ENCODE data around the gene GSK3A. TPM values are rescaled to one million over a fixed set of nuclear protein-coding genes. Genes with fewer than 3 reads are reported as not detected.

The GSK3A gene
- total RNA-seq, 1 donor from 2014 or later = 5.2 TPM

DNA sequence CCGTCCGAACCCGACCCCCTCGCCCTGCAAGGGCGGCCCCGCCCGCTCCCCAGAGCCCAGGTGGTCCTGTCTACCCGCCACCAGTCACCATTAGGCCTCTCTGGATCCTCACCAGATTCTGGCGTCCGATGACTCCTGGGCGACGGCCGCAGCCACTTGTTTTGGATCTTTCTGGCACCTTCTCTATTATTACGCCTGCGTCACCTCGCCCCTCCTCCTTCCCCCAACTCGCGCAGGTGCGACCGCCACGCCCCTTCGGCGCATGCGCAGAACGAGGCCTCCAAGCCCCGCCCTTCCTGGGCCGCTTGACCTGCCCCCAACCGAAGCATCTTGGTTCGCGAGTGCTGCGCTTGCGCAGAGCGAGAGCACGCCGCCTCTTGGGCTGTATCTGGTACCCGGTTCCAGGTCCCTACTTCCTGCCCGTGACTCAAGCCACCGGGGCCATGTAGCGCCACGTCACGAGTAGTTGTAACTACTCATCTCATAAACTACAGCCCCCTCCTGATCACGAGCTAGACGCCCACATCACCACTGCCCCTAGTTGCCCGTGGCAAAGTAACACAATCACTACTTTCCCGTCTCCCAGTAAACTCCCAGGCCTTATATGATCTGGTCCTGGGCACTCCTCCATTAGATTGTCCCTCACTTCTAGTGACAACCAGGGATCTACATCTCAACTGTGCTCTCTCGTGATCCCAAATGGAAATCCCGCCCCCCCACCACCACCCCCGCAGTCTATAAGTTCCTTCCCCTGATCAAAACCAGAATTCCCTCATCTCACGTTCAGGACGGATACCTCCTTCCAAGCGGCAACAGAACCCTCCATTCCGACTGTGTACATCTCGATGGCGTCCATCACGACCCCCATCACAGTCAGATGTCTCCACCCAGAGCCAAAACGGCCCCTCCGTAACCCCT lies 24.6 kb downstream of the GSK3A start, which contains the start of gene DEDD2:
TSS of gene DEDD2 (minus strand) at position 158 of the 918 bp plus-strand sequence. CDS start 670 bp downstream, outside the sequence.
- H3K27ac ChIP-seq (ENCODE audit: low read depth, low read length) = peak within 1 kb of the TSS; percentile 90
- peak within 1 kb of the TSS; percentile 85 to 94 (median 91) for H3K9ac ChIP-seq (ENCODE audit: low read depth in 1 of 3, low read length in 3 of 3)
- no peaks in the 10 kb centered on the region for H3K27me3 ChIP-seq (ENCODE audit: control insufficient read depth in 3 of 3, insufficient read depth in 3 of 3, low read length in 3 of 3)
- no peaks in the 10 kb centered on the region for H3K9me3 ChIP-seq (ENCODE audit: control insufficient read depth in 3 of 3, low read length in 3 of 3)
- peaks cover 14 to 24% (median 20%) of the 10 kb centered on the region in 3 donors for H3K36me3 ChIP-seq (ENCODE audit: control insufficient read depth in 3 of 3, insufficient read depth in 3 of 3, low read length in 3 of 3)
- H3K4me1 ChIP-seq (ENCODE audit: control insufficient read depth in 3 of 3, insufficient read depth in 3 of 3, low read length in 3 of 3) = peaks cover 35 to 61% (median 39%) of the 10 kb centered on the region in 3 donors
- H3K4me3 ChIP-seq (ENCODE audit: low read length in 3 of 3) = peak within 1 kb of the TSS; percentile 87 to 92 (median 92)

DNA sequence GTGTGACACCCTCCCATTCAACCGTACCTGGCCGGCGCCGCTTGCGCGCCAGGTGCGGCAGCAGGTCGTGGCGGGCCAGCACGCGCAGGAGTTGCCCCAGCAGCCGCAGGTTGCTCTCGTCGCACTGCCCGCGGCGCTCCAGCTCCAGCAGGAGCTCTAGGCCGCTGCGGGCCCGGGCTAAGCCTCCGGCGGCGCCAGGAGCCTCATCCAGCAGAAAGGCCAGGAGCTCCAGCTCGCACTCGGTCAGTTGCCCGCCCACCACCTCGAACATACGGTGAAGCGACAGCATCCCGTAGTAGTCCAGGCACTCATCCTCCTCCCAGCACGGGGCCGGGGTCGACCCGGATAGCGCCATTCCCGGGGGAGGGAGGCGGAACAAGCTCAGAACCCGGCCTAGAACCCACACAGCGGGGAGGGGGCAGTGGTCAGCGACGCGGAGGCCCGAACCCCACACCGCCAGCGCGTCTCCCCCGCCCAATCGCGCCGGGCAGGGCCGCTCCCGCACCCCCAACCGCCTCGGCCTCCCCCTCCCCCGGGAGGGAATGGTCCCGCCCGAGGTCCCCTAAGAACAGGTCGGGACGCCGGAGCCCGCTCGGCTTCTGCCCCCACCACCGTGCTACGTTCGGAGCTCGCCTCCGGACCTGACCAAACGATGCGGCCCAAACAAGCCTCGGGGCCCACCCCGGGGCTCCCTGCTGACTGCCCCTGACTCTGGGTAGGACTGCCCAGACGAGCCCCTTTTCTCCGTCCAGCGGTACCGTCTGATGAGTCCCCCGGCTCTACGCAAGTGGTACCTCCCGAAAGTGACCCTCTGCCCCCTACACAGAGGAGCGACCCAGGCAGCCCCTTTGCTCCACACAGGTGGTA lies 25.5 kb downstream of the GSK3A start:
- Histone ChIP-seq H3K4me3 (ENCODE audit: low read length in 3 of 3) (peak overlapping the region; percentile 87 to 92 (median 92)), H3K36me3 (ENCODE audit: control insufficient read depth in 3 of 3, insufficient read depth in 3 of 3, low read length in 3 of 3) (peaks cover 14 to 25% (median 23%) of the 10 kb centered on the region in 3 donors), H3K4me1 (ENCODE audit: control insufficient read depth in 3 of 3, insufficient read depth in 3 of 3, low read length in 3 of 3) (peaks cover 35 to 61% (median 39%) of the 10 kb centered on the region in 3 donors), H3K27ac (ENCODE audit: low read depth, low read length) (peak overlapping the region; percentile 90), H3K9me3 (ENCODE audit: control insufficient read depth in 3 of 3, low read length in 3 of 3) (no peaks in the 10 kb centered on the region), H3K27me3 (ENCODE audit: control insufficient read depth in 3 of 3, insufficient read depth in 3 of 3, low read length in 3 of 3) (no peaks in the 10 kb centered on the region), H3K9ac (ENCODE audit: low read depth in 1 of 3, low read length in 3 of 3) (peak overlapping the region; percentile 85 to 94 (median 91))

- Histone ChIP-seq H3K4me3 (ENCODE audit: low read length in 3 of 3) (no peak overlapping the region), H3K27ac (ENCODE audit: low read depth, low read length) (no peak overlapping the region), H3K27me3 (ENCODE audit: control insufficient read depth in 3 of 3, insufficient read depth in 3 of 3, low read length in 3 of 3) (no peaks in the 10 kb centered on the region), H3K9ac (ENCODE audit: low read depth in 1 of 3, low read length in 3 of 3) (peak overlapping the region in 1 of 3 donors; percentile 33), H3K9me3 (ENCODE audit: control insufficient read depth in 3 of 3, low read length in 3 of 3) (no peaks in the 10 kb centered on the region), H3K4me1 (ENCODE audit: control insufficient read depth in 3 of 3, insufficient read depth in 3 of 3, low read length in 3 of 3) (peaks cover 27 to 48% (median 30%) of the 10 kb centered on the region in 3 donors), H3K36me3 (ENCODE audit: control insufficient read depth in 3 of 3, insufficient read depth in 3 of 3, low read length in 3 of 3) (peaks cover 14 to 26% (median 25%) of the 10 kb centered on the region in 3 donors)
Measured at GRCh38 chr19:42214810-42215485, 27.5 kb downstream of the GSK3A start.

DNA sequence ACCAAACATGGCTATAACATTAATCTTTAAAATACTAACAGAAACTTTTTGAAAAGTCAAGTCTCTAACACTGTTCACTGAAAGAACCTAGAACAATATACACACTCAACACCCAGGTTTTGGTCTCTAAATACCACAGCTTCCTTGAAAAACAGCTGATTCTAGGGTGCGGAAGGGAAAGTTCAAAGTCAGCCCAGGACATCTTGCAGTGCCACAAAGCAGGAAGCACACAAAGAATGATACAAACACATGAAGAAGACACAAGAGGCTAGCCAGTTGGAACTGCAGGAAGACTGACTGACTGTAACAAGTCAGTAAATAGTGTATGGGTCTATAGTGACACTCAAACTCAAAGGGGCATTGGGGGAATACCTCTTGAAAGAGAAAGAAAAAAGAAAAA lies 29.5 kb downstream of the GSK3A start:
- no peaks in the 10 kb centered on the region for H3K27me3 ChIP-seq (ENCODE audit: control insufficient read depth in 3 of 3, insufficient read depth in 3 of 3, low read length in 3 of 3)
- H3K4me3 ChIP-seq (ENCODE audit: low read length in 3 of 3) = no peak overlapping the region
- peaks cover 31 to 47% (median 45%) of the 10 kb centered on the region in 3 donors for H3K36me3 ChIP-seq (ENCODE audit: control insufficient read depth in 3 of 3, insufficient read depth in 3 of 3, low read length in 3 of 3)
- H3K4me1 ChIP-seq (ENCODE audit: control insufficient read depth in 3 of 3, insufficient read depth in 3 of 3, low read length in 3 of 3) = peaks cover 13 to 27% (median 14%) of the 10 kb centered on the region in 3 donors
- H3K9ac ChIP-seq (ENCODE audit: low read depth in 1 of 3, low read length in 3 of 3) = no peak overlapping the region
- H3K27ac ChIP-seq (ENCODE audit: low read depth, low read length) = no peak overlapping the region
- no peaks in the 10 kb centered on the region for H3K9me3 ChIP-seq (ENCODE audit: control insufficient read depth in 3 of 3, low read length in 3 of 3)

DNA sequence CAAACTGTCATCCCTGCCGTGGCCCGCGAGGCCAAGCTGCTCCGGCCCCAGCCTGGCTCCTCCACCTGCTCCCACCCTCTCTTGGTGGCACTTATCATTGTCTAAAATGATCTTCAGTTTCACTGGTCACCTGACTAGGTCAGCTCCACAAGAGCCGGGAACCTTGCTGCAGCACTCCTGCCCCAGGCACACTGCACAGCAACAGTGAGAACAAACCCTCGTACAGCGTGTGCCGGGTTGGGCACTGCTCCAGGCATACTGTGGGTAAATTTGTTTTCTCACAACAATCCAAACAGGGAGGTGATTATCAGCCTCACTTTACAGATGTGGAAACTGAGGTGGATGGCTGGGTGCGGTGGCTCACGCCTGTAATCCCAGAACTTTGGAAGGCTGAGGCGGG lies 33.8 kb downstream of the GSK3A start:
- Histone ChIP-seq H3K27ac (ENCODE audit: low read depth, low read length) (no peak overlapping the region), H3K9me3 (ENCODE audit: control insufficient read depth in 3 of 3, low read length in 3 of 3) (no peaks in the 10 kb centered on the region), H3K4me3 (ENCODE audit: low read length in 3 of 3) (no peak overlapping the region), H3K9ac (ENCODE audit: low read depth in 1 of 3, low read length in 3 of 3) (no peak overlapping the region), H3K4me1 (ENCODE audit: control insufficient read depth in 3 of 3, insufficient read depth in 3 of 3, low read length in 3 of 3) (no peaks in the 10 kb centered on the region), H3K36me3 (ENCODE audit: control insufficient read depth in 3 of 3, insufficient read depth in 3 of 3, low read length in 3 of 3) (peaks cover 46 to 63% (median 62%) of the 10 kb centered on the region in 3 donors), H3K27me3 (ENCODE audit: control insufficient read depth in 3 of 3, insufficient read depth in 3 of 3, low read length in 3 of 3) (no peaks in the 10 kb centered on the region)

- H3K9me3 ChIP-seq (ENCODE audit: control insufficient read depth in 3 of 3, low read length in 3 of 3) = no peaks in the 10 kb centered on the region
- no peak overlapping the region for H3K4me3 ChIP-seq (ENCODE audit: low read length in 3 of 3)
- no peak overlapping the region for H3K9ac ChIP-seq (ENCODE audit: low read depth in 1 of 3, low read length in 3 of 3)
- H3K27ac ChIP-seq (ENCODE audit: low read depth, low read length) = no peak overlapping the region
- peaks cover 44 to 64% (median 61%) of the 10 kb centered on the region in 3 donors for H3K36me3 ChIP-seq (ENCODE audit: control insufficient read depth in 3 of 3, insufficient read depth in 3 of 3, low read length in 3 of 3)
- H3K4me1 ChIP-seq (ENCODE audit: control insufficient read depth in 3 of 3, insufficient read depth in 3 of 3, low read length in 3 of 3) = peaks cover 0 to 3% (median 0%) of the 10 kb centered on the region in 3 donors
- H3K27me3 ChIP-seq (ENCODE audit: control insufficient read depth in 3 of 3, insufficient read depth in 3 of 3, low read length in 3 of 3) = no peaks in the 10 kb centered on the region
Measured at GRCh38 chr19:42207767-42208271, 34.6 kb downstream of the GSK3A start.

DNA sequence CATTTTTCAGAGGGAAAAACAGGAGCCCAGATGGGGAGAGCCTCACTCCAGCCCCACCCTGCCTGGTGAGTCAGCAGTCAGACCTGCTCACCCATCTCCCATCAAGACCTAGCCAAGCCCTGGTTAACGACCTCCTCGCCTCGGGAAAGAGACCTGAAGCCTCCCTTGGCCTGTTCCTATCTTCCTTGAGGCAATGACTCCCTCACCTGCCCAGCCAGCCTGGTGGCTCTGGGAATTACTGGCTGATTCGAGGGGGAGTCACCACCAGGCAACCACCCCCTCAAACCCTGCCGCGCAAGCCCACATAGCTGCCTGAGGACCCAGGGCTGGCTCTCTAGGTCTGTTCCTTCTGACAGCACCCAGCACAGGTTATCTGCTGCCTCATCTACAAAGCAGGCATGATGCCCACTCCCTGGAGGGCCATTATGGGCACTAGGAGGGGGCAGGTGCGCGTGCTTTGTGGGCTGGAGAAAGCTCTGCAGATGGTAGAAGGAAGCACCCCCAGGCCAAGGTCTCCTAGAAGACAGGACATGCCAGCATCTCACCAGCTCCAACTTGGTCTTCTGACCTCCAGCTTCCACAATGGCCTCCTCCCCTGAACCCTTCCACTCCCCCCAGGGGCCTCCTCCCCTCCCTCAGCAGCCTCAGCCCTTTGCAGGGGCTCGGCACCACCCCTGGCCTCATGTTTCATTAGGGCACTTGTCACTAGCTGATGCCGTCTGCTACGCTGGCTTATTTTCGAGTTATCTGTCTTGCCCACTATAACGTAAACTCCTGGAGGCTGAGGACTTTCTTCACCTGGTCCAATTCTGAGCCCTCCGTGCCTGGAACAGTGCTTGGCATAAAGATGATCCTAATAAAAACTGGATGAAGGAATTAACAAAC lies 35.3 kb downstream of the GSK3A start:
- Histone ChIP-seq H3K27me3 (ENCODE audit: control insufficient read depth in 3 of 3, insufficient read depth in 3 of 3, low read length in 3 of 3) (no peaks in the 10 kb centered on the region), H3K27ac (ENCODE audit: low read depth, low read length) (no peak overlapping the region), H3K9me3 (ENCODE audit: control insufficient read depth in 3 of 3, low read length in 3 of 3) (no peaks in the 10 kb centered on the region), H3K4me3 (ENCODE audit: low read length in 3 of 3) (no peak overlapping the region), H3K4me1 (ENCODE audit: control insufficient read depth in 3 of 3, insufficient read depth in 3 of 3, low read length in 3 of 3) (peaks cover 0 to 9% (median 4%) of the 10 kb centered on the region in 3 donors), H3K36me3 (ENCODE audit: control insufficient read depth in 3 of 3, insufficient read depth in 3 of 3, low read length in 3 of 3) (peaks cover 45 to 64% (median 64%) of the 10 kb centered on the region in 3 donors), H3K9ac (ENCODE audit: low read depth in 1 of 3, low read length in 3 of 3) (no peak overlapping the region)

DNA sequence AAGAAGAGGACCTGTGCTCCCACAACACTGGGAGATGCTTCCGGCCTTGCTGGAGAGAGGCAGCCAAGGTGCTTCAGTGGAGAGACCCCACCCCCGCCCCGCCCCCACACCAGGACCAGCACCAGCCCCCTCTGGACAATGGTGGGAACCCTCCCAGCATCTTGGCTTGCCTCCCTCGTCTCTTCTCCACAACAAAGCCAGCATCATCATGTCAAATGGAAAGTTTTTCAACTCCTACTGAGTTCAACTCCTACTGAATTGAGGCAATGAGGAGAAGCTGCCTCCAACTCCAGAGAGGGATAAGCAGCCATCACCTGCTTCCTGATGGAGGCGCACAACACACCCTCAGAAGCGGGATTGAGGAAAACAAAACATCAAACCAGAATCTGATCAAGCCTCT lies 37.7 kb downstream of the GSK3A start:
- Histone ChIP-seq H3K9ac (ENCODE audit: low read depth in 1 of 3, low read length in 3 of 3) (no peak overlapping the region), H3K36me3 (ENCODE audit: control insufficient read depth in 3 of 3, insufficient read depth in 3 of 3, low read length in 3 of 3) (peaks cover 51 to 82% (median 76%) of the 10 kb centered on the region in 3 donors), H3K27ac (ENCODE audit: low read depth, low read length) (no peak overlapping the region), H3K27me3 (ENCODE audit: control insufficient read depth in 3 of 3, insufficient read depth in 3 of 3, low read length in 3 of 3) (no peaks in the 10 kb centered on the region), H3K4me1 (ENCODE audit: control insufficient read depth in 3 of 3, insufficient read depth in 3 of 3, low read length in 3 of 3) (peaks cover 7 to 31% (median 9%) of the 10 kb centered on the region in 3 donors), H3K4me3 (ENCODE audit: low read length in 3 of 3) (no peak overlapping the region), H3K9me3 (ENCODE audit: control insufficient read depth in 3 of 3, low read length in 3 of 3) (no peaks in the 10 kb centered on the region)
